Suprapubic skin (tissue), 3 donors: Measurements from ENCODE around the gene HOXA5.

ENCODE experiments used
- POLR2AphosphoS5 ChIP-seq, 3 donors: sonication (generic); formaldehyde crosslinking; IDR thresholded peaks; one replicate each; pipeline ENCODE4 v1.6.1; 2017; ENCODE audit warnings: antibody characterized with exemption in 3 of 3
- TF ChIP-seq, protein P1 (sequence below), 2 donors: fragments of 200-600 bp in 1 of 2; fragments of 450-650 bp in 1 of 2; sonication (generic) in 1 of 2; IDR thresholded peaks; one replicate each; pipeline ENCODE4 v1.5.1; 2016 to 2019; ENCODE audit warnings: antibody characterized with exemption in 2 of 2, mild to moderate bottlenecking in 1 of 2, moderate library complexity in 1 of 2

GRCh38 chr7:27096768-27097514 is 46.5 kb downstream of the HOXA5 start:
- TF ChIP-seq POLR2AphosphoS5 (IDR thresholded peaks at IDR 0.05), result no peak
- TF ChIP-seq, protein P1, sequence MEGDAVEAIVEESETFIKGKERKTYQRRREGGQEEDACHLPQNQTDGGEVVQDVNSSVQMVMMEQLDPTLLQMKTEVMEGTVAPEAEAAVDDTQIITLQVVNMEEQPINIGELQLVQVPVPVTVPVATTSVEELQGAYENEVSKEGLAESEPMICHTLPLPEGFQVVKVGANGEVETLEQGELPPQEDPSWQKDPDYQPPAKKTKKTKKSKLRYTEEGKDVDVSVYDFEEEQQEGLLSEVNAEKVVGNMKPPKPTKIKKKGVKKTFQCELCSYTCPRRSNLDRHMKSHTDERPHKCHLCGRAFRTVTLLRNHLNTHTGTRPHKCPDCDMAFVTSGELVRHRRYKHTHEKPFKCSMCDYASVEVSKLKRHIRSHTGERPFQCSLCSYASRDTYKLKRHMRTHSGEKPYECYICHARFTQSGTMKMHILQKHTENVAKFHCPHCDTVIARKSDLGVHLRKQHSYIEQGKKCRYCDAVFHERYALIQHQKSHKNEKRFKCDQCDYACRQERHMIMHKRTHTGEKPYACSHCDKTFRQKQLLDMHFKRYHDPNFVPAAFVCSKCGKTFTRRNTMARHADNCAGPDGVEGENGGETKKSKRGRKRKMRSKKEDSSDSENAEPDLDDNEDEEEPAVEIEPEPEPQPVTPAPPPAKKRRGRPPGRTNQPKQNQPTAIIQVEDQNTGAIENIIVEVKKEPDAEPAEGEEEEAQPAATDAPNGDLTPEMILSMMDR (IDR thresholded peaks at IDR 0.05), result no peak
